ENCODE measurements around the gene CKAP4. TPM values are rescaled to one million over a fixed set of nuclear protein-coding genes. Genes with fewer than 3 reads are reported as not detected.
A peak's percentile ranks its signal among the peaks of the same experiment; 100 is the strongest.

CKAP4 gene
- total and polyA plus RNA-seq, 2 of the 13 experiments (the other 11 are each of a cell fraction or from before 2014, with no cell fraction given): 39.2 to 70.2 TPM

DNA sequence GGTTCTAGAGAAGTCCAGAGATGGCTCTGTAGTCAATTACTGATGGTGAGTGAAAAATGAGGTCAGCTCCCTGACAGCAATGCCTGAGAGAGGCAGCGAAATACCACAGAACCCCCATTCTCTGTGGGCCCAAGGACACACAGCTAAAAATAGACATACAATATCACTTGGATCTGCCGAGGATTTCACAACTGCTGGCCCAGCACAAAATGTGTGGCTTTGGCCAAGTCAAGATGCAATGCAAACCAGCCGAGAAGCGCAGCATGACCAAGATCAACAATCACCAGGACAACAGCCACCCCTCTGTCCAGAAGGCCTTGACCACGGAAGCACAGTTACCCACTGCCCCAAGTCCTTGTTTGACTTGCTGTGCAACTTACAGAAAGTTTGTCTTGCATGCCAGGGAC is 52.2 kb downstream of the CKAP4 start (continued):
- TF ChIP-seq BORCS8-MEF2B (CRISPR knock-in tag; IDR thresholded peaks at IDR 0.05) (no peak), NONO (IDR thresholded peaks at IDR 0.05) (no peak), NONO (CRISPR knock-in tag; conservative IDR thresholded peaks at IDR 0.05) (peak; percentile 69), SMAD3 (CRISPR knock-in tag; IDR thresholded peaks at IDR 0.05) (peak; percentile 46; the same call in 1 of the 2 replicates), NR2C2 (CRISPR knock-in tag; IDR thresholded peaks at IDR 0.05; ENCODE audit: borderline replicate concordance) (peak; percentile 50; the same call in 1 of the 2 replicates), XRCC5 (optimal IDR thresholded peaks at IDR 0.05; ENCODE audit: low read length) (no peak), RCOR2 (CRISPR knock-in tag; IDR thresholded peaks at IDR 0.05) (peak; percentile 65; the same call in 1 of the 2 replicates), NR3C1 (CRISPR knock-in tag; IDR thresholded peaks at IDR 0.05) (no peak), ZNF619 (CRISPR knock-in tag; IDR thresholded peaks at IDR 0.05) (no peak), ZNF550 (CRISPR knock-in tag; IDR thresholded peaks at IDR 0.05; ENCODE audit: borderline replicate concordance) (no peak), ZNF496 (CRISPR knock-in tag; IDR thresholded peaks at IDR 0.05; ENCODE audit: insufficient replicate concordance) (no peak), JUNB (CRISPR knock-in tag; IDR thresholded peaks at IDR 0.05; ENCODE audit: borderline replicate concordance) (no peak), ZSCAN30 (CRISPR knock-in tag; IDR thresholded peaks at IDR 0.05) (no peak), ELF4 (CRISPR knock-in tag; IDR thresholded peaks at IDR 0.05; ENCODE audit: borderline replicate concordance) (no peak), CREB1 (IDR thresholded peaks at IDR 0.05) (no peak), CREB1 (CRISPR knock-in tag; IDR thresholded peaks at IDR 0.05) (peak; percentile 62), ZNF264 (CRISPR knock-in tag; IDR thresholded peaks at IDR 0.05) (no peak; the same call in 1 of the 2 replicates)
- TF ChIP-seq, protein P1, sequence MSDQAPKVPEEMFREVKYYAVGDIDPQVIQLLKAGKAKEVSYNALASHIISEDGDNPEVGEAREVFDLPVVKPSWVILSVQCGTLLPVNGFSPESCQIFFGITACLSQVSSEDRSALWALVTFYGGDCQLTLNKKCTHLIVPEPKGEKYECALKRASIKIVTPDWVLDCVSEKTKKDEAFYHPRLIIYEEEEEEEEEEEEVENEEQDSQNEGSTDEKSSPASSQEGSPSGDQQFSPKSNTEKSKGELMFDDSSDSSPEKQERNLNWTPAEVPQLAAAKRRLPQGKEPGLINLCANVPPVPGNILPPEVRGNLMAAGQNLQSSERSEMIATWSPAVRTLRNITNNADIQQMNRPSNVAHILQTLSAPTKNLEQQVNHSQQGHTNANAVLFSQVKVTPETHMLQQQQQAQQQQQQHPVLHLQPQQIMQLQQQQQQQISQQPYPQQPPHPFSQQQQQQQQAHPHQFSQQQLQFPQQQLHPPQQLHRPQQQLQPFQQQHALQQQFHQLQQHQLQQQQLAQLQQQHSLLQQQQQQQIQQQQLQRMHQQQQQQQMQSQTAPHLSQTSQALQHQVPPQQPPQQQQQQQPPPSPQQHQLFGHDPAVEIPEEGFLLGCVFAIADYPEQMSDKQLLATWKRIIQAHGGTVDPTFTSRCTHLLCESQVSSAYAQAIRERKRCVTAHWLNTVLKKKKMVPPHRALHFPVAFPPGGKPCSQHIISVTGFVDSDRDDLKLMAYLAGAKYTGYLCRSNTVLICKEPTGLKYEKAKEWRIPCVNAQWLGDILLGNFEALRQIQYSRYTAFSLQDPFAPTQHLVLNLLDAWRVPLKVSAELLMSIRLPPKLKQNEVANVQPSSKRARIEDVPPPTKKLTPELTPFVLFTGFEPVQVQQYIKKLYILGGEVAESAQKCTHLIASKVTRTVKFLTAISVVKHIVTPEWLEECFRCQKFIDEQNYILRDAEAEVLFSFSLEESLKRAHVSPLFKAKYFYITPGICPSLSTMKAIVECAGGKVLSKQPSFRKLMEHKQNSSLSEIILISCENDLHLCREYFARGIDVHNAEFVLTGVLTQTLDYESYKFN (CRISPR knock-in tag; conservative IDR thresholded peaks at IDR 0.05): peak; percentile 82
- TF ChIP-seq, protein P2, sequence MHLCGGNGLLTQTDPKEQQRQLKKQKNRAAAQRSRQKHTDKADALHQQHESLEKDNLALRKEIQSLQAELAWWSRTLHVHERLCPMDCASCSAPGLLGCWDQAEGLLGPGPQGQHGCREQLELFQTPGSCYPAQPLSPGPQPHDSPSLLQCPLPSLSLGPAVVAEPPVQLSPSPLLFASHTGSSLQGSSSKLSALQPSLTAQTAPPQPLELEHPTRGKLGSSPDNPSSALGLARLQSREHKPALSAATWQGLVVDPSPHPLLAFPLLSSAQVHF (CRISPR knock-in tag; IDR thresholded peaks at IDR 0.05): no peak
- TF ChIP-seq, protein P3, sequence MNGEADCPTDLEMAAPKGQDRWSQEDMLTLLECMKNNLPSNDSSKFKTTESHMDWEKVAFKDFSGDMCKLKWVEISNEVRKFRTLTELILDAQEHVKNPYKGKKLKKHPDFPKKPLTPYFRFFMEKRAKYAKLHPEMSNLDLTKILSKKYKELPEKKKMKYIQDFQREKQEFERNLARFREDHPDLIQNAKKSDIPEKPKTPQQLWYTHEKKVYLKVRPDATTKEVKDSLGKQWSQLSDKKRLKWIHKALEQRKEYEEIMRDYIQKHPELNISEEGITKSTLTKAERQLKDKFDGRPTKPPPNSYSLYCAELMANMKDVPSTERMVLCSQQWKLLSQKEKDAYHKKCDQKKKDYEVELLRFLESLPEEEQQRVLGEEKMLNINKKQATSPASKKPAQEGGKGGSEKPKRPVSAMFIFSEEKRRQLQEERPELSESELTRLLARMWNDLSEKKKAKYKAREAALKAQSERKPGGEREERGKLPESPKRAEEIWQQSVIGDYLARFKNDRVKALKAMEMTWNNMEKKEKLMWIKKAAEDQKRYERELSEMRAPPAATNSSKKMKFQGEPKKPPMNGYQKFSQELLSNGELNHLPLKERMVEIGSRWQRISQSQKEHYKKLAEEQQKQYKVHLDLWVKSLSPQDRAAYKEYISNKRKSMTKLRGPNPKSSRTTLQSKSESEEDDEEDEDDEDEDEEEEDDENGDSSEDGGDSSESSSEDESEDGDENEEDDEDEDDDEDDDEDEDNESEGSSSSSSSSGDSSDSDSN (CRISPR knock-in tag; IDR thresholded peaks at IDR 0.05): 0 out of 2 replicates have a peak, but pooled peaks have one; percentile 16

All from HepG2 (cell line).